GM10248 (cell line): Measurements from ENCODE around the gene HSPB6.
"Not testable (repeated sequence)": the region's sequence is repeated elsewhere in the genome, so short reads cannot be mapped to it uniquely, and the experiment has no call there.

Experiments used
- CTCF ChIA-PET: fragments of 300-600 bp; sonication (Branson Sonifier 250); formaldehyde crosslinking; extraction: SDS; loops from one replicate; lab custom pipeline; 2021; ENCODE audit warnings: antibody characterized with exemption; lab: Yijun Ruan, JAX
- POLR2A ChIA-PET: fragments of 350-650 bp; sonication (Branson Sonifier 250); formaldehyde crosslinking; extraction: SDS; loops from one replicate; lab custom pipeline; 2020; ENCODE audit warnings: antibody characterized with exemption; lab: Yijun Ruan, JAX
- DNase-seq: peaks from one replicate; pipeline ENCODE4 v3.0.0; 2012; ENCODE audit errors: extremely low spot score
- CTCF ChIP-seq: IDR thresholded peaks from 2 replicates; pipeline ENCODE4 v1.5.1; 2012; ENCODE audit warnings: mild to moderate bottlenecking, low read depth; ENCODE audit errors: extremely low read depth, missing control alignments, control extremely low read depth

The HSPB6 gene

GRCh38 chr19:35756377-35757230 lies at the start of gene HSPB6:
Gene HSPB6, minus strand, starts transcription at chr19:35757029. Its CDS starts 21 bp downstream, at chr19:35757008.
- ChIA-PET POLR2A (interaction anchor here (1.3 kb wide), 1 partner anchor 8 kb away, joined by 5 read pairs; the partner anchor contains the start of gene LIN37), CTCF (no interaction called here)
- no peak for DNase-seq
- no peak for TF ChIP-seq CTCF

- DNase-seq: no peak
- ChIA-PET CTCF (no interaction called here), POLR2A (no interaction called here)
- no peak for TF ChIP-seq CTCF
These were observed 49.8 kb upstream of the HSPB6 start for GRCh38 chr19:35806597-35806996.

- POLR2A ChIA-PET: no interaction called here
These were observed 48.8 kb upstream of the HSPB6 start for GRCh38 chr19:35805526-35806102.

GRCh38 chr19:35801828-35802227 lies 45.0 kb upstream of the HSPB6 start:
- DNase-seq: no peak
- CTCF ChIA-PET: interaction anchor here (0.9 kb wide), 1 partner anchor 12 kb away, joined by 3 read pairs; no protein-coding TSS in a partner anchor
- POLR2A ChIA-PET: no interaction called here
- no peak for TF ChIP-seq CTCF

More at GRCh38 chr19:35805526-35806102, 48.8 kb upstream of the HSPB6 start:
- CTCF ChIA-PET: no interaction called here
- no peak for DNase-seq
- TF ChIP-seq CTCF: no peak

- CTCF ChIA-PET: no interaction called here
- POLR2A ChIA-PET: no interaction called here
- DNase-seq: no peak
- no peak for TF ChIP-seq CTCF
These were observed 40.8 kb upstream of the HSPB6 start for GRCh38 chr19:35797663-35798062.

- no peak for TF ChIP-seq CTCF
- CTCF ChIA-PET: no interaction called here
- DNase-seq: no peak
- POLR2A ChIA-PET: no interaction called here
These were observed 40.1 kb upstream of the HSPB6 start for GRCh38 chr19:35796645-35797542.

- DNase-seq, CTCF ChIA-PET, POLR2A ChIA-PET: not testable (repeated sequence)
These were observed 38.7 kb upstream of the HSPB6 start for GRCh38 chr19:35795564-35795963.
